H9 (cell line): ENCODE measurements around the gene TMTC1. TPM values are rescaled to one million over a fixed set of nuclear protein-coding genes. Genes with fewer than 3 reads are reported as not detected.

ENCODE experiments used
- DNase-seq: peaks from one replicate; pipeline ENCODE4 v3.0.0-alpha.2; 2017
- H2AFZ ChIP-seq: one replicate; pipeline ENCODE4 v1.6.1; 2013; ENCODE audit warnings: mild to moderate bottlenecking, low read length, control low read depth, moderate library complexity
- H2AK5ac ChIP-seq: 2 replicates; pipeline ENCODE4 v1.6.1; 2013; ENCODE audit warnings: low read length, control low read depth, mixed read lengths; ENCODE audit not compliant: insufficient read length
- H2BK120ac ChIP-seq: one replicate; pipeline ENCODE4 v1.6.1; 2013; ENCODE audit warnings: low read depth, mild to moderate bottlenecking, low read length, control low read depth, inconsistent platforms; ENCODE audit not compliant: poor library complexity, severe bottlenecking
- H2BK12ac ChIP-seq: 2 replicates; pipeline ENCODE4 v1.6.1; 2013; ENCODE audit warnings: low read length, control low read depth, mixed read lengths, low read depth; ENCODE audit not compliant: insufficient read length
- H2BK15ac ChIP-seq: 2 replicates; pipeline ENCODE4 v1.6.1; 2013; ENCODE audit warnings: low read depth, low read length, control low read depth
- H2BK20ac ChIP-seq: one replicate; pipeline ENCODE4 v1.6.1; 2013; ENCODE audit warnings: low read depth, mild to moderate bottlenecking, low read length, control low read depth, inconsistent platforms; ENCODE audit not compliant: poor library complexity, severe bottlenecking
- H2BK5ac ChIP-seq: 2 replicates; pipeline ENCODE4 v1.6.1; 2013; ENCODE audit warnings: low read length, control low read depth, mixed read lengths; ENCODE audit not compliant: insufficient read length
- H3K14ac ChIP-seq: 2 replicates; pipeline ENCODE4 v1.6.1; 2013; ENCODE audit warnings: low read length, control low read depth; ENCODE audit not compliant: insufficient read depth
- H3K18ac ChIP-seq: 2 replicates; pipeline ENCODE4 v1.6.1; 2013; ENCODE audit warnings: low read depth, mild to moderate bottlenecking, mixed read lengths, low read length, control low read depth; ENCODE audit not compliant: insufficient read length
- H3K23ac ChIP-seq: 2 replicates; pipeline ENCODE4 v1.6.1; 2013; ENCODE audit warnings: low read length, control low read depth, mixed read lengths, low read depth; ENCODE audit not compliant: insufficient read length
- H3K23me2 ChIP-seq: 2 replicates; pipeline ENCODE4 v1.6.1; 2013; ENCODE audit warnings: low read depth, mild to moderate bottlenecking, mixed read lengths, low read length, control low read depth; ENCODE audit not compliant: insufficient read length, poor library complexity, severe bottlenecking
- H3K27ac ChIP-seq: 2 replicates; pipeline ENCODE4 v1.5.1; 2013; ENCODE audit warnings: low read length, control low read depth, mixed read lengths, low read depth; ENCODE audit not compliant: insufficient read length
- H3K27me3 ChIP-seq: 2 replicates; pipeline ENCODE4 v1.6.1; 2013; ENCODE audit warnings: low read length, control low read depth, inconsistent platforms; ENCODE audit not compliant: insufficient read depth
- H3K4ac ChIP-seq: 2 replicates; pipeline ENCODE4 v1.6.1; 2013; ENCODE audit warnings: low read depth, mild to moderate bottlenecking, control low read depth, inconsistent platforms, low read length, moderate library complexity
- H3K4me1 ChIP-seq: 2 replicates; pipeline ENCODE4 v1.6.1; 2013; ENCODE audit warnings: low read length, control low read depth, inconsistent platforms; ENCODE audit not compliant: insufficient read depth
- H3K4me2 ChIP-seq: 2 replicates; pipeline ENCODE4 v1.6.1; 2013; ENCODE audit warnings: low read length, control low read depth, mixed read lengths; ENCODE audit not compliant: insufficient read length, insufficient read depth
- H3K56ac ChIP-seq: 2 replicates; pipeline ENCODE4 v1.6.1; 2013; ENCODE audit warnings: low read depth, mild to moderate bottlenecking, mixed read lengths, low read length, control low read depth; ENCODE audit not compliant: insufficient read length
- H3K79me1 ChIP-seq: 2 replicates; pipeline ENCODE4 v1.6.1; 2013; ENCODE audit warnings: low read depth, mild to moderate bottlenecking, moderate library complexity, low read length, control low read depth, inconsistent platforms; ENCODE audit not compliant: insufficient read depth, poor library complexity, severe bottlenecking
- H3K79me2 ChIP-seq: 2 replicates; pipeline ENCODE4 v1.6.1; 2013; ENCODE audit warnings: low read length, control low read depth, inconsistent platforms; ENCODE audit not compliant: insufficient read depth
- H3K9ac ChIP-seq: 2 replicates; pipeline ENCODE4 v1.6.1; 2013; ENCODE audit warnings: low read length, control low read depth, mixed read lengths; ENCODE audit not compliant: insufficient read length; ENCODE audit errors: extremely low read depth
- H3K9me3 ChIP-seq: one replicate; pipeline ENCODE4 v1.6.1; 2013; ENCODE audit warnings: low read depth, low read length, inconsistent platforms; ENCODE audit not compliant: control insufficient read depth
- H3T11ph ChIP-seq: one replicate; pipeline ENCODE4 v1.6.1; 2013; ENCODE audit warnings: mild to moderate bottlenecking, low read length, control low read depth, inconsistent platforms
- H4K20me1 ChIP-seq: one replicate; pipeline ENCODE4 v1.6.1; 2013; ENCODE audit not compliant: control insufficient read depth, insufficient read length, insufficient read depth
- H4K5ac ChIP-seq: 2 replicates; pipeline ENCODE4 v1.6.1; 2013; ENCODE audit warnings: low read depth, mild to moderate bottlenecking, mixed read lengths, low read length, control low read depth; ENCODE audit not compliant: insufficient read length
- H4K8ac ChIP-seq: replicated peaks from 2 replicates; pipeline ENCODE4 v1.6.1; 2013; ENCODE audit warnings: low read length, control low read depth, mixed read lengths, low read depth; ENCODE audit not compliant: insufficient read length
- H4K91ac ChIP-seq: 2 replicates; pipeline ENCODE4 v1.6.1; 2013; ENCODE audit warnings: low read depth, mild to moderate bottlenecking, moderate library complexity, mixed read lengths, low read length, control low read depth; ENCODE audit not compliant: insufficient read length
- H3K27ac Mint-ChIP-seq, 3 experiments: 2 replicates in 2 of 3; 3 replicates in 1 of 3; pipeline ENCODE4 v1.8.0; 2020 to 2021; ENCODE audit warnings: mixed read lengths in 3 of 3, mild to moderate bottlenecking in 1 of 3, moderate library complexity in 1 of 3
- H3K27me3 Mint-ChIP-seq: 2 replicates; pipeline ENCODE4 v1.8.0; 2021; ENCODE audit warnings: low read depth, mild to moderate bottlenecking, moderate library complexity, mixed read lengths
- H3K36me3 Mint-ChIP-seq, 3 experiments: 2 replicates in 2 of 3; 3 replicates in 1 of 3; pipeline ENCODE4 v1.8.0; 2020 to 2021; ENCODE audit warnings: low read depth in 3 of 3, mixed read lengths in 3 of 3; ENCODE audit not compliant: insufficient read depth in 1 of 3
- H3K4me1 Mint-ChIP-seq, 2 experiments: 2 replicates each; pipeline ENCODE4 v1.8.0; 2020; ENCODE audit warnings: mixed read lengths in 2 of 2
- H3K4me3 Mint-ChIP-seq, 2 experiments: 2 replicates in 1 of 2; 3 replicates in 1 of 2; pipeline ENCODE4 v1.8.0; 2020 to 2021; ENCODE audit warnings: mild to moderate bottlenecking in 2 of 2, mixed read lengths in 2 of 2, moderate library complexity in 1 of 2
- H3K9me3 Mint-ChIP-seq, 2 experiments: 2 replicates in 1 of 2; 3 replicates in 1 of 2; pipeline ENCODE4 v1.8.0; 2020; ENCODE audit warnings: mild to moderate bottlenecking in 2 of 2, mixed read lengths in 2 of 2, moderate library complexity in 1 of 2
- CTCF ChIP-seq: fragments of 200-600 bp; sonication (generic); conservative IDR thresholded peaks from 3 replicates; pipeline ENCODE4 v1.8.0; 2021; ENCODE audit warnings: antibody characterized with exemption, mild to moderate bottlenecking
- WGBS: extraction: QIAGEN DNeasy Blood & Tissue Kit; methylation state at CpG from one replicate; pipeline ENCODE4 v1.1.7; 2013; ENCODE audit warnings: missing lambda C conversion rate, low lambda C conversion rate, mixed read lengths; ENCODE audit not compliant: insufficient read length; ENCODE audit errors: extremely low coverage; 5-methylcytosine and 5-hydroxymethylcytosine counted together
- total RNA-seq: library from RNA; stranded (reverse); gene quantifications from 2 replicates; pipeline ENCODE4 v1.2.1, GENCODE V29; 2021

The TMTC1 gene
- total RNA-seq, 1 experiment from 2014 or later = 16.1 TPM

- Mint-ChIP-seq H3K27ac (no peak overlapping the region), H3K27me3 (no peaks in the 10 kb centered on the region), H3K9me3 (no peaks in the 10 kb centered on the region; a peak in 1 of 5 replicates), H3K36me3 (peaks cover 0 to 8% (median 3%) of the 10 kb centered on the region in 3 experiments; a peak in 4 of 7 replicates), H3K4me1 (peaks cover 25% of the 10 kb centered on the region in 2 experiments), H3K4me3 (no peak overlapping the region)
- H2BK15ac ChIP-seq = no peak overlapping the region
- no peak overlapping the region for H3K18ac ChIP-seq
- H3K27ac ChIP-seq = no peak overlapping the region
- no peak for TF ChIP-seq CTCF
- H3K27me3 ChIP-seq = no peaks in the 10 kb centered on the region
- no peak overlapping the region for H2BK5ac ChIP-seq
- H3T11ph ChIP-seq = no peak overlapping the region
- no peak overlapping the region for H3K4me2 ChIP-seq
- H2AK5ac ChIP-seq = no peak overlapping the region
- H3K23me2 ChIP-seq = no peaks in the 10 kb centered on the region
- no peak overlapping the region for H4K5ac ChIP-seq
- H2BK12ac ChIP-seq = no peak overlapping the region
- no peaks in the 10 kb centered on the region for H3K79me2 ChIP-seq
- no peaks in the 10 kb centered on the region for H3K79me1 ChIP-seq
- peaks cover 2% of the 10 kb centered on the region; the same call in 1 of the 2 replicates for H3K4me1 ChIP-seq
- H4K8ac ChIP-seq = no peak overlapping the region
- no peak overlapping the region for H2AFZ ChIP-seq
- no peaks in the 10 kb centered on the region for H4K20me1 ChIP-seq
- no peak overlapping the region for H3K56ac ChIP-seq
- H2BK120ac ChIP-seq = no peak overlapping the region
- H3K9ac ChIP-seq = no peak overlapping the region
- H3K9me3 ChIP-seq = no peaks in the 10 kb centered on the region
- no peak overlapping the region for H4K91ac ChIP-seq
- WGBS = no CpG with 5 or more reads among the region's 5 CpGs
- no peak overlapping the region for H2BK20ac ChIP-seq
- no peak overlapping the region for H3K4ac ChIP-seq
- no peak for DNase-seq
- H3K23ac ChIP-seq = no peak overlapping the region
- H3K14ac ChIP-seq = no peak overlapping the region
Observed at GRCh38 chr12:29665107-29665506, 118.6 kb downstream of the TMTC1 start.
